GM23338 (cell line): ENCODE measurements around the gene ATXN7. TPM values are rescaled to one million over a fixed set of nuclear protein-coding genes. Genes with fewer than 3 reads are reported as not detected.

Source experiments
- ATAC-seq: fragments of 200-7000 bp; cut with Tn5 transposase; 3 replicates; pipeline ENCODE4 v1.9.1; 2020
- DNase-seq: peaks from one replicate; pipeline ENCODE4 v3.0.0-alpha.2; 2015; ENCODE audit warnings: low spot score
- H2AFZ ChIP-seq: fragments of 200-600 bp; sonication (generic); 2 replicates; pipeline ENCODE4 v1.8.0; 2016; ENCODE audit warnings: antibody characterized with exemption, mild to moderate bottlenecking, moderate library complexity
- H3F3A ChIP-seq: fragments of 200-600 bp; sonication (generic); replicated peaks from 2 replicates; pipeline ENCODE4 v1.8.0; 2017; ENCODE audit warnings: antibody characterized with exemption, mixed run types, low read depth
- H3K27ac ChIP-seq: fragments of 200-600 bp; sonication (generic); 2 replicates; pipeline ENCODE4 v1.6.1; 2016; ENCODE audit warnings: low read depth
- H3K27me3 ChIP-seq: fragments of 200-600 bp; sonication (generic); 2 replicates; pipeline ENCODE4 v1.8.0; 2016; ENCODE audit warnings: mild to moderate bottlenecking, mixed run types, moderate library complexity; ENCODE audit not compliant: insufficient read depth
- H3K36me3 ChIP-seq: fragments of 200-600 bp; sonication (generic); 2 replicates; pipeline ENCODE4 v1.8.0; 2016; ENCODE audit warnings: mild to moderate bottlenecking; ENCODE audit not compliant: insufficient read depth
- H3K4me1 ChIP-seq: fragments of 200-600 bp; sonication (generic); 2 replicates; pipeline ENCODE4 v1.8.0; 2016; ENCODE audit warnings: mild to moderate bottlenecking, moderate library complexity; ENCODE audit not compliant: insufficient read depth
- H3K4me2 ChIP-seq: fragments of 200-600 bp; sonication (generic); 2 replicates; pipeline ENCODE4 v1.7.1; 2017; ENCODE audit warnings: mixed run types
- H3K4me3 ChIP-seq: fragments of 200-600 bp; sonication (generic); 2 replicates; pipeline ENCODE4 v1.6.1; 2016; ENCODE audit warnings: mixed run types
- H3K79me2 ChIP-seq: fragments of 200-600 bp; sonication (generic); replicated peaks from 2 replicates; pipeline ENCODE4 v1.8.0; 2017; ENCODE audit warnings: mild to moderate bottlenecking; ENCODE audit not compliant: insufficient read depth
- H3K9me2 ChIP-seq: fragments of 200-600 bp; sonication (generic); 2 replicates; pipeline ENCODE4 v1.8.0; 2017; ENCODE audit not compliant: insufficient read depth
- H4K20me1 ChIP-seq: fragments of 200-600 bp; sonication (generic); replicated peaks from 2 replicates; pipeline ENCODE4 v1.8.0; 2017; ENCODE audit warnings: mild to moderate bottlenecking; ENCODE audit not compliant: insufficient read depth
- H3K27ac Mint-ChIP-seq: 2 replicates; pipeline ENCODE4 v1.8.0; 2020; ENCODE audit warnings: inconsistent platforms, mild to moderate bottlenecking, moderate library complexity, mixed read lengths
- H3K27me3 Mint-ChIP-seq: 3 replicates; pipeline ENCODE4 v1.8.0; 2022; ENCODE audit warnings: low read depth, mild to moderate bottlenecking, moderate library complexity, mixed read lengths, inconsistent platforms; ENCODE audit not compliant: insufficient read depth, poor library complexity
- H3K36me3 Mint-ChIP-seq: 3 replicates; pipeline ENCODE4 v1.8.0; 2021; ENCODE audit warnings: low read depth, mild to moderate bottlenecking, inconsistent platforms, moderate library complexity, mixed read lengths
- H3K4me1 Mint-ChIP-seq: 3 replicates; pipeline ENCODE4 v1.8.0; 2020; ENCODE audit warnings: mild to moderate bottlenecking, inconsistent platforms, mixed read lengths
- H3K4me3 Mint-ChIP-seq: 3 replicates; pipeline ENCODE4 v1.8.0; 2021; ENCODE audit warnings: moderate library complexity, mild to moderate bottlenecking, inconsistent platforms, mixed read lengths
- H3K9me3 Mint-ChIP-seq: 3 replicates; pipeline ENCODE4 v1.8.0; 2020; ENCODE audit warnings: moderate library complexity, mild to moderate bottlenecking, inconsistent platforms, mixed read lengths
- CREB1 ChIP-seq: fragments of 250-450 bp; sonication (Bioruptor Pico); IDR thresholded peaks from 2 replicates; pipeline ENCODE4 v1.5.0; 2020; ENCODE audit warnings: low read depth, mild to moderate bottlenecking, moderate library complexity
- CTCF ChIP-seq, 2 experiments: fragments of 200-600 bp in 1 of 2; sonication (generic) in 1 of 2; conservative IDR thresholded peaks; 2 replicates each; pipeline versions ENCODE4 v1.5.1 to v1.6.1; 2016 to 2017; ENCODE audit warnings: antibody characterized with exemption in 2 of 2, low read depth in 2 of 2, mild to moderate bottlenecking in 2 of 2, moderate library complexity in 1 of 2
- ETS1 ChIP-seq: IDR thresholded peaks from 2 replicates; pipeline ENCODE4 v1.6.1; 2016; ENCODE audit warnings: antibody characterized with exemption
- EZH2 ChIP-seq: fragments of 200-600 bp; sonication (generic); IDR thresholded peaks from one replicate; pipeline ENCODE4 v1.8.0; 2017; ENCODE audit warnings: antibody characterized with exemption, mild to moderate bottlenecking, low read depth; ENCODE audit not compliant: unreplicated experiment
- EZH2phosphoT487 ChIP-seq: fragments of 200-600 bp; sonication (generic); IDR thresholded peaks from one replicate; pipeline ENCODE4 v1.8.1; 2018; ENCODE audit warnings: antibody characterized with exemption; ENCODE audit not compliant: unreplicated experiment
- JUNB ChIP-seq: IDR thresholded peaks from one replicate; pipeline ENCODE4 v1.6.1; 2016; ENCODE audit warnings: antibody characterized with exemption; ENCODE audit not compliant: unreplicated experiment
- NANOG ChIP-seq: IDR thresholded peaks from 2 replicates; pipeline ENCODE4 v1.6.1; 2016; ENCODE audit warnings: antibody characterized with exemption, borderline replicate concordance
- POLR2AphosphoS5 ChIP-seq: IDR thresholded peaks from 2 replicates; pipeline ENCODE4 v1.6.1; 2016; ENCODE audit warnings: antibody characterized with exemption, low read depth
- REST ChIP-seq: IDR thresholded peaks from one replicate; pipeline ENCODE4 v1.6.1; 2018; ENCODE audit warnings: antibody characterized with exemption; ENCODE audit not compliant: unreplicated experiment
- STAT1 ChIP-seq: IDR thresholded peaks from one replicate; pipeline ENCODE4 v1.6.1; 2016; ENCODE audit warnings: antibody characterized with exemption; ENCODE audit not compliant: unreplicated experiment
- ZNF114 ChIP-seq: fragments of 250-450 bp; sonication (Bioruptor Pico); IDR thresholded peaks from 2 replicates; pipeline ENCODE4 v1.5.0; 2020; ENCODE audit warnings: mild to moderate bottlenecking, moderate library complexity
- ZNF331 ChIP-seq: fragments of 250-450 bp; sonication (Bioruptor Pico); IDR thresholded peaks from 2 replicates; pipeline ENCODE4 v1.5.0; 2020; ENCODE audit warnings: low read depth, mild to moderate bottlenecking, moderate library complexity
- polyA plus RNA-seq: library from polyadenylated mRNA; unstranded; fragments of >200 nt; fragmentation: Nextera tagmentation; extraction: Ambion mirVana; gene quantifications from 2 replicates; pipeline ENCODE4 v1.2.1, GENCODE V29; 2016
- total RNA-seq: library from RNA; depleted of rRNA; stranded (reverse); fragments of >200 nt; shearing (Covaris generic); gene quantifications from 2 replicates; pipeline ENCODE4 v1.2.3, GENCODE V29; 2014
- TF ChIP-seq, protein P1 (sequence below): fragments of 250-450 bp; sonication (Bioruptor Pico); IDR thresholded peaks from 2 replicates; pipeline ENCODE4 v1.5.0; 2020; ENCODE audit warnings: mild to moderate bottlenecking, moderate library complexity

ATXN7 gene
- total and polyA plus RNA-seq, 2 experiments from 2014 or later: 4.0 to 17.2 TPM

DNA sequence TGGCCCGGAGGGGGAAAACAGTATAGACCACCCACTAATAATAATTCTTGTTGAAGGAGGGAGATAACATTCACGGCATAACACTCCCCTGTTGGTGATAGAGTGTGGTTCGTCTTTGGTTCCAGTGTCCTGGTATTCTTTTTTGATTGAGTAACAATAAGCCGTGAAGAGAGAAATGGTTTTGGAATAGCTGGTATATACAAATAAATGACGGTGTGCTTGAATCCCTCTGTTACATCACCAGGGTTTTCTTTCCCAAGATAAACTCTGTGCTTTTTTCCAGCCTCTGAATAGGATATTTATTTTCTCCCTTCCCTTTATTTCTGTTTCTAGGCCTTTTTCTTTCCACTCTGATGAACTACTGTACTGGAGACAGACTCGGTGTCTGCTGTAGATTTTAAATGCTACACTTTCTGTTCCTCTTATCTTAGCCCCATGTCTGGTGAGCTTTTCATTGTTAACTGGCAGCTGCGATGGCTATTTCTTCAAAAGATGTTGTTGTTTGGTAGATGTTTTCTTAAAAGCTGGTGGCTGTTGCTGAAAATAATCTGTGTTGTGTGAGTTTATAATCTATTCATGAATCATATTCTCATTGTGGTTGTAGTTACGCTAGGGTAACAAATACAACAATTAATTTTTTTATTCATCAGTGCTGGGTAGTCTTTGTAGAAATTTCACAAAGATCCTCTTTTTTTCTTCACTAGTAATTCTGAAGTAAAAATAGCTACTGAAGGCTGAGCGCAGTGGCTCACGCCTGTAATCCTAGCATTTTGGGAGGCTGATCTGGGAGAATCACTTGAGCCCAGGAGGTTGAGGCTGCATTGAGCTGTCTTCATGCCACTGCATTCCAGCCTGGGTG is 64.0 kb downstream of the ATXN7 start:
- H2AFZ ChIP-seq: no peak overlapping the region
- ATAC-seq (no peak), DNase-seq (no peak)
- Mint-ChIP-seq H3K9me3 (peaks cover 28% of the 10 kb centered on the region), H3K27ac (no peak overlapping the region), H3K4me1 (peaks cover 19% of the 10 kb centered on the region), H3K27me3 (peaks cover 3% of the 10 kb centered on the region), H3K36me3 (peaks cover 41% of the 10 kb centered on the region), H3K4me3 (no peak overlapping the region)
- peaks cover under 1% of the 10 kb centered on the region; the same call in 1 of the 2 replicates for H3K4me1 ChIP-seq
- no peak overlapping the region for H3K27ac ChIP-seq
- H3K79me2 ChIP-seq: peaks cover 35% of the 10 kb centered on the region
- no peaks in the 10 kb centered on the region for H3K27me3 ChIP-seq
- H3K4me3 ChIP-seq: no peak overlapping the region
- H4K20me1 ChIP-seq: peaks cover 6% of the 10 kb centered on the region; the same call in 1 of the 2 replicates
- TF ChIP-seq STAT1 (no peak), EZH2phosphoT487 (no peak), CREB1 (no peak), REST (no peak), ZNF331 (no peak), ETS1 (no peak), EZH2 (no peak), JUNB (no peak), CTCF (conservative IDR thresholded peaks at IDR 0.05; ENCODE audit: low read depth in 2 of 2) (no peak), POLR2AphosphoS5 (no peak), NANOG (no peak), ZNF114 (no peak)
- TF ChIP-seq, protein P1, sequence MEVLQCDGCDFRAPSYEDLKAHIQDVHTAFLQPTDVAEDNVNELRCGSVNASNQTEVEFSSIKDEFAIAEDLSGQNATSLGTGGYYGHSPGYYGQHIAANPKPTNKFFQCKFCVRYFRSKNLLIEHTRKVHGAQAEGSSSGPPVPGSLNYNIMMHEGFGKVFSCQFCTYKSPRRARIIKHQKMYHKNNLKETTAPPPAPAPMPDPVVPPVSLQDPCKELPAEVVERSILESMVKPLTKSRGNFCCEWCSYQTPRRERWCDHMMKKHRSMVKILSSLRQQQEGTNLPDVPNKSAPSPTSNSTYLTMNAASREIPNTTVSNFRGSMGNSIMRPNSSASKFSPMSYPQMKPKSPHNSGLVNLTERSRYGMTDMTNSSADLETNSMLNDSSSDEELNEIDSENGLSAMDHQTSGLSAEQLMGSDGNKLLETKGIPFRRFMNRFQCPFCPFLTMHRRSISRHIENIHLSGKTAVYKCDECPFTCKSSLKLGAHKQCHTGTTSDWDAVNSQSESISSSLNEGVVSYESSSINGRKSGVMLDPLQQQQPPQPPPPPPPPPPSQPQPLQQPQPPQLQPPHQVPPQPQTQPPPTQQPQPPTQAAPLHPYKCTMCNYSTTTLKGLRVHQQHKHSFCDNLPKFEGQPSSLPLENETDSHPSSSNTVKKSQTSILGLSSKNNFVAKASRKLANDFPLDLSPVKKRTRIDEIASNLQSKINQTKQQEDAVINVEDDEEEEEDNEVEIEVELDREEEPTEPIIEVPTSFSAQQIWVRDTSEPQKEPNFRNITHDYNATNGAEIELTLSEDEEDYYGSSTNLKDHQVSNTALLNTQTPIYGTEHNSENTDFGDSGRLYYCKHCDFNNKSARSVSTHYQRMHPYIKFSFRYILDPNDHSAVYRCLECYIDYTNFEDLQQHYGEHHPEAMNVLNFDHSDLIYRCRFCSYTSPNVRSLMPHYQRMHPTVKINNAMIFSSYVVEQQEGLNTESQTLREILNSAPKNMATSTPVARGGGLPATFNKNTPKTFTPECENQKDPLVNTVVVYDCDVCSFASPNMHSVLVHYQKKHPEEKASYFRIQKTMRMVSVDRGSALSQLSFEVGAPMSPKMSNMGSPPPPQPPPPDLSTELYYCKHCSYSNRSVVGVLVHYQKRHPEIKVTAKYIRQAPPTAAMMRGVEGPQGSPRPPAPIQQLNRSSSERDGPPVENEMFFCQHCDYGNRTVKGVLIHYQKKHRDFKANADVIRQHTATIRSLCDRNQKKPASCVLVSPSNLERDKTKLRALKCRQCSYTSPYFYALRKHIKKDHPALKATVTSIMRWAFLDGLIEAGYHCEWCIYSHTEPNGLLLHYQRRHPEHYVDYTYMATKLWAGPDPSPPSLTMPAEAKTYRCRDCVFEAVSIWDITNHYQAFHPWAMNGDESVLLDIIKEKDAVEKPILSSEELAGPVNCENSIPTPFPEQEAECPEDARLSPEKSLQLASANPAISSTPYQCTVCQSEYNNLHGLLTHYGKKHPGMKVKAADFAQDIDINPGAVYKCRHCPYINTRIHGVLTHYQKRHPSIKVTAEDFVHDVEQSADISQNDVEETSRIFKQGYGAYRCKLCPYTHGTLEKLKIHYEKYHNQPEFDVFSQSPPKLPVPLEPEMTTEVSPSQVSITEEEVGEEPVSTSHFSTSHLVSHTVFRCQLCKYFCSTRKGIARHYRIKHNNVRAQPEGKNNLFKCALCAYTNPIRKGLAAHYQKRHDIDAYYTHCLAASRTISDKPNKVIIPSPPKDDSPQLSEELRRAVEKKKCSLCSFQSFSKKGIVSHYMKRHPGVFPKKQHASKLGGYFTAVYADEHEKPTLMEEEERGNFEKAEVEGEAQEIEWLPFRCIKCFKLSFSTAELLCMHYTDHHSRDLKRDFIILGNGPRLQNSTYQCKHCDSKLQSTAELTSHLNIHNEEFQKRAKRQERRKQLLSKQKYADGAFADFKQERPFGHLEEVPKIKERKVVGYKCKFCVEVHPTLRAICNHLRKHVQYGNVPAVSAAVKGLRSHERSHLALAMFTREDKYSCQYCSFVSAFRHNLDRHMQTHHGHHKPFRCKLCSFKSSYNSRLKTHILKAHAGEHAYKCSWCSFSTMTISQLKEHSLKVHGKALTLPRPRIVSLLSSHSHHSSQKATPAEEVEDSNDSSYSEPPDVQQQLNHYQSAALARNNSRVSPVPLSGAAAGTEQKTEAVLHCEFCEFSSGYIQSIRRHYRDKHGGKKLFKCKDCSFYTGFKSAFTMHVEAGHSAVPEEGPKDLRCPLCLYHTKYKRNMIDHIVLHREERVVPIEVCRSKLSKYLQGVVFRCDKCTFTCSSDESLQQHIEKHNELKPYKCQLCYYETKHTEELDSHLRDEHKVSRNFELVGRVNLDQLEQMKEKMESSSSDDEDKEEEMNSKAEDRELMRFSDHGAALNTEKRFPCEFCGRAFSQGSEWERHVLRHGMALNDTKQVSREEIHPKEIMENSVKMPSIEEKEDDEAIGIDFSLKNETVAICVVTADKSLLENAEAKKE (CRISPR knock-in tag): no peak
- H3K9me2 ChIP-seq: no peaks in the 10 kb centered on the region; the same call in 1 of the 2 replicates
- no peaks in the 10 kb centered on the region for H3F3A ChIP-seq
- no peak overlapping the region for H3K4me2 ChIP-seq
- H3K36me3 ChIP-seq: 0 out of 2 replicates have a peak, but pooled peaks cover 4% of the 10 kb centered on the region
